ENCODE measurements around the gene PABPN1L.

Gene PABPN1L

GRCh38 chr16:88851616-88852015, 14.8 kb downstream of the PABPN1L start:
- DNase-seq (ENCODE audit: low read depth): no peak

GRCh38 chr16:88850531-88851199, 15.8 kb downstream of the PABPN1L start:
- DNase-seq (ENCODE audit: low read depth): no peak

GRCh38 chr16:88848557-88848956, 17.9 kb downstream of the PABPN1L start:
- no peak for DNase-seq (ENCODE audit: low read depth)

GRCh38 chr16:88847654-88848053, 18.8 kb downstream of the PABPN1L start:
- DNase-seq (ENCODE audit: low read depth): no peak

DNA sequence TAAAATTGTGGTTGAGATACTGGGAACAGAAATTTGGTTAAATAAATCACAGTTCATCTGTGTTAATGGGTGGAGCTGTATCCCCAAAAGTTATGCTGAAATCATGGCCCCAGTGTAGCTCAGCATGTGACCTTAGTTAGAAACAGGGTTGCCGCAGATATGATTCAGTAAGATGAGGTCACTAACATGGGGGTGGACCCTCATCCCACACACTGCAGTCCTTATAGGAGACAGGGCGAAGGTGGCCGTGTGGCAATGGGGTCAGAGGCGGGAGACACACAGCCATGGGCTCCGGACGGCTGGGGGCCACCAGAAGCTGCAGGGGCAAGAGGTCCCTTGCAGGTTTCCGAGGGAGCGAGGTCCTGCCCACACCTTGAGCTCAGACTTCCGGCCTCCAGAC, 20.4 kb downstream of the PABPN1L start:
- no peak for DNase-seq (ENCODE audit: low read depth)

- no peak for DNase-seq (ENCODE audit: low read depth)
Observed at GRCh38 chr16:88844419-88845036, 21.9 kb downstream of the PABPN1L start.

GRCh38 chr16:88843256-88843655, 23.2 kb downstream of the PABPN1L start:
- no peak for DNase-seq (ENCODE audit: low read depth)

DNA sequence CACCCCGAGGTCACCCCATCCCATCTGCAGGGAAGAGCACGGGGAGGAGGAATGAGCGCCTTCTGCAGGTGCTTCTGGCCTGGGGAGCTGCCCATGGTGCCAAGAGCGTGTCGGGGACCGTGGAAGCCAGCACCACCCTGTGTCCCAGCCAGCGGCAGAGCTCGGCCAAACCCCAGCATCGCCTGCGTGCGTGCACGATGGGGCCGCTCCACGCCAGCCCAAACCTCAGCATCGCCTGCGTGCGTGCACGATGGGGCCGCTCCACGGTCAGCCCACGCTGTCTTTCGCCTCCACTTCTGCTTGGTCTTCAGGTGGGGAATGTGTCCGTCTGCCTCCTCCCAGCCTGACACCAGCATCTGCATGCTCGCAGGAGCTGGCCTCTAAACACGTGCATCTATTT, 23.7 kb downstream of the PABPN1L start:
- no peak for DNase-seq (ENCODE audit: low read depth)

- no peak for DNase-seq (ENCODE audit: low read depth)
Observed at GRCh38 chr16:88842308-88842756, 24.1 kb downstream of the PABPN1L start.

- DNase-seq (ENCODE audit: low read depth): no peak
Observed at GRCh38 chr16:88841521-88842307, 24.7 kb downstream of the PABPN1L start.

DNA sequence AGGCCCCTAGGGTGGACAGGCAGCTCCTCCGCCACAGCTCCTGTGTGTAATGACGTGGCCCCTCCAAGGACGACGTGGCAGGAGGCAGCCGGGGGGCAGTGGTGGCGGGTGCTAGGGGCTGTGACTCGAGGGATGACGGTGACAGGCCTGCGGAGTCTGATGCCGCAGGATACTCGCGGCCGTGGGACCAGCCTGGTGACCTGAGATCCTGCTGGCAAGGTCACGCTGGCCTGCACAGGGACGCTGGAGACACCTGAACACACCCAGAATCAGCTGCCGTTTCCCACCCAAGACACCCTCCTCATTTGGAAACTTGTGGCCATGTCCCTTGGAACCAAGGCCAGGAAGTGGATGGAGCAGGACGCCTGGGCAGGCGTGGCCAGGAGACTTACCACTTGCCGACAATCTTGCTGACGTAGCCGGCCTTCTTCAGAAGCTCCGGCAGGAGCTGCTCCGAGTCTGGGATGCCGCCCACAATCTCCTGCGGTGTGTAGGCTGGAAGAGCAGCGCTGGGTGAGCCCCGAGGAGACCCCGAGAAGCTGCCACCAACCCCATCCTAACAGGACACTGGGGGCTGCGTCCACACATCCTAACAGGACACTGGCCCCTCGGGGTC, 25.8 kb downstream of the PABPN1L start:
- no peak for DNase-seq (ENCODE audit: low read depth)

- no peak for DNase-seq (ENCODE audit: low read depth)
Observed at GRCh38 chr16:88839745-88840599, 26.5 kb downstream of the PABPN1L start.

GRCh38 chr16:88839026-88839529, 27.4 kb downstream of the PABPN1L start:
- no peak for DNase-seq (ENCODE audit: low read depth)

GRCh38 chr16:88838566-88838965, 27.9 kb downstream of the PABPN1L start:
- no peak for DNase-seq (ENCODE audit: low read depth)

DNA sequence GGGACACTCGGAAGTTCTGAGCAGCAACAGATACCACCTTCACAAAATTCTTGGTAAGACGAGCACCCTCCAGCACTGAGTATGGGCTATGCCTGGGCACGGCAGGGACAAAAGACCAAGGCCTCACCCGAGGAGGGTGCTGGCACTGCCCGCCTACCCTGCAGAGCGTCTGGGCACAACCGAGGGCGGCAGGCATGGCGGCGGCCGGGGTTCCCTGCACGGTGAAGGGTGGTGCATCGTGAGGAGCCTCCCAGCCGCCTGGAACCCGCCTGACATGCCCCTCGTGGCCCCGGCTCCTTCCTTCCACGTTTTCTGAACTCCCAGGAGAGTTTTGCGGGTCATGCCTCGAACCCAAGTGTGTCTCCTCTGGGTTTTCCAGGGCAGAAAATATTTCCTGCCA, 28.7 kb downstream of the PABPN1L start:
- no peak for DNase-seq (ENCODE audit: low read depth)

- no peak for DNase-seq (ENCODE audit: low read depth)
Observed at GRCh38 chr16:88836791-88837190, 29.7 kb downstream of the PABPN1L start.

GRCh38 chr16:88835818-88836217, 30.6 kb downstream of the PABPN1L start:
- DNase-seq (ENCODE audit: low read depth): no peak

DNA sequence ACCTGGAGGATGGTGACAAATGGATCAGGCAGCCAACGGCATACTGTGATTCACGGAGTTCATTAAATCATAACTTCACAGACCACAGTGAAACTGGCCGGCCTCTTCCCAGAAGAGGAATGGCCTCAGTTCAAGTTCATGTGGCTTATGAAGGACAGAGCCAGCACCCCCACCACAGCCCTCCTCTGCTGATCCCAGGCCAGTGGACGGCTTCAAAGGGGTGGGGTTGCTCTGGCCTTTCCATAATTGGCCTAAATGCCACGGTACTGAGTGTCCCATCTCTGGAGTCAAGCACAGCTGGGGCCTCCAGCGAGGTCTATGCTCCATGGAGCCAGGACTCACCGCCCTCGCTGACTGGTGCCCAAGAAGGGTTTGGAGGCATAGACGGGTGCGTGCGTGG, 31.1 kb downstream of the PABPN1L start:
- DNase-seq (ENCODE audit: low read depth): no peak

GRCh38 chr16:88834670-88835069, 31.8 kb downstream of the PABPN1L start:
- no peak for DNase-seq (ENCODE audit: low read depth)

- DNase-seq (ENCODE audit: low read depth): no peak
Observed at GRCh38 chr16:88833086-88833485, 33.4 kb downstream of the PABPN1L start.

GRCh38 chr16:88831838-88832237, 34.6 kb downstream of the PABPN1L start:
- DNase-seq (ENCODE audit: low read depth): no peak

DNA sequence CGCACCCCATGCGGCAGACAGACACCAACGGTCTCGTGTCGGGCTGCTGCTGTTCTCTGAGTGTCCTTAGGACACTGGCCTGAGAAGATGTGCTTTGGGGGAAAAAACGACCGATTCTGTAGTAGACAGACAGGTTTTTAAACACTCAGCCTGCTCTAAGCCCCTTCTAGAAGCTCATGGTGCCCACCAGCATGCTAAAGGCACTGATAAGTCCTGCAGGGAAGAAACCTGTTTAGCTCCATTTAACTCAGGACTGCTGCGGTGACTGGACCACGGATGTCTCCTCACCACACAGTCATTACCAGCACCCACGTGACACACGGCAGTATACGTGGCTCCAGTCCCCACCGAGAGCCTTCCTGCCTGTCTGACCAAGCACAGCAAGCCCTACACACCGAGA, 35.7 kb downstream of the PABPN1L start:
- no peak for DNase-seq (ENCODE audit: low read depth)

Measured in activated T-cell treated with anti-CD3 and anti-CD28 coated beads for 1 hour (primary cell).